ENCODE measurements around the gene NBPF3.

- TF ChIP-seq CTCF (IDR thresholded peaks at IDR 0.05) = no peak
- no peak for TF ChIP-seq POLR2A (IDR thresholded peaks at IDR 0.05)
Observed at GRCh38 chr1:21523297-21523813, 83.4 kb downstream of the NBPF3 start.
